ENCODE measurements around the gene CDH7.

Gene CDH7

GRCh38 chr18:65811307-65811706 is 60.5 kb downstream of the CDH7 start:
- H3K27ac Mint-ChIP-seq: no peak overlapping the region
- H3K27me3 Mint-ChIP-seq: no peaks in the 10 kb centered on the region
- H3K36me3 Mint-ChIP-seq (ENCODE audit: low read depth): no peaks in the 10 kb centered on the region
- no peak overlapping the region for H3K4me3 Mint-ChIP-seq
- peaks cover 9% of the 10 kb centered on the region for H3K9me3 Mint-ChIP-seq
- no peaks in the 10 kb centered on the region for H3K4me1 Mint-ChIP-seq (ENCODE audit: low read depth)
- no peak for DNase-seq

- Mint-ChIP-seq H3K4me1 (ENCODE audit: low read depth) (no peaks in the 10 kb centered on the region), H3K27ac (no peak overlapping the region), H3K36me3 (ENCODE audit: low read depth) (no peaks in the 10 kb centered on the region)
These were observed 64.7 kb downstream of the CDH7 start for GRCh38 chr18:65815506-65815905.

GRCh38 chr18:65817178-65817577 is 66.4 kb downstream of the CDH7 start:
- no peak for DNase-seq
- Mint-ChIP-seq H3K4me3 (no peak overlapping the region), H3K27me3 (no peaks in the 10 kb centered on the region), H3K4me1 (ENCODE audit: low read depth) (no peaks in the 10 kb centered on the region), H3K9me3 (peaks cover 5% of the 10 kb centered on the region), H3K27ac (no peak overlapping the region), H3K36me3 (ENCODE audit: low read depth) (no peaks in the 10 kb centered on the region)

More at GRCh38 chr18:65815506-65815905, 64.7 kb downstream of the CDH7 start:
- Mint-ChIP-seq H3K4me3 (no peak overlapping the region), H3K27me3 (no peaks in the 10 kb centered on the region), H3K9me3 (peaks cover 10% of the 10 kb centered on the region)
- DNase-seq: no peak

DNA sequence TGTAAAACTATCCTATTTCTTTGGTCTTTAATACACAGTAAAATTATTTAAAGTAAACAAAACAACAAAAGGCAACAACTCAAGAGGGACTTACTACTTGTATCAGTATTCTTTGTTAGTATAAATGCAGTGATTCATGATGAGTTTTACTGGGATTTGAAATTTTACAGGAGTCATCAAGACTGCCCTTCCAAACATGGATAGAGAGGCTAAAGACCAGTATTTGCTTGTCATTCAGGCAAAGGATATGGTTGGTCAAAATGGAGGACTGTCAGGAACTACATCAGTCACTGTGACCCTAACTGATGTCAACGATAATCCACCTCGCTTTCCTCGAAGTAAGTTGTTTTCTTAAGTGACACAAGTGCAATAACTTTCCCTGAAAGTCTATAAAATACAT is 71.1 kb downstream of the CDH7 start:
- Mint-ChIP-seq H3K9me3 (peaks cover 5% of the 10 kb centered on the region), H3K36me3 (ENCODE audit: low read depth) (no peaks in the 10 kb centered on the region), H3K27me3 (no peaks in the 10 kb centered on the region), H3K4me3 (no peak overlapping the region), H3K4me1 (ENCODE audit: low read depth) (no peaks in the 10 kb centered on the region), H3K27ac (no peak overlapping the region)
- DNase-seq: no peak

DNA sequence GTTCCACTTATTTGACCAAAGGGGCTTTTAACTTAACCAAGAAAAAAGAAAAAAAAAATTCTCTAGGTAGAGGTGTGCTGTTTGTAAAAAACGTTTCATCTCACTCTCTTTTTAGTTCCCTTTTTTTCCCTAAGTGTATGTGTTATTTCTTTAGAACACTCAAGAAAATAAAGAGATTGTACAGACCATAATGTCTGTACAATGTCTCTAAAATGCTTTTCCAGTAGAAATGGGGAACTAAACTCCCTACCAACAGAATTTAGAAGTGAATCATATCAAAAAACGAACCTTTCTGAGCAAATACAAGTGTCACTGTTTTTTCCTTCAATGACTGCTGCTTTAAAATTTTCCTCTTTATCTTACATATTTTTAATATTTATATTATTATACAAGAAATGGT is 72.0 kb downstream of the CDH7 start:
- Mint-ChIP-seq H3K9me3 (peaks cover 5% of the 10 kb centered on the region), H3K27ac (no peak overlapping the region), H3K4me3 (no peak overlapping the region), H3K36me3 (ENCODE audit: low read depth) (no peaks in the 10 kb centered on the region), H3K27me3 (no peaks in the 10 kb centered on the region), H3K4me1 (ENCODE audit: low read depth) (no peaks in the 10 kb centered on the region)
- no peak for DNase-seq

GRCh38 chr18:65827444-65827843 is 76.6 kb downstream of the CDH7 start:
- no peak for DNase-seq
- no peaks in the 10 kb centered on the region for H3K27me3 Mint-ChIP-seq
- H3K4me3 Mint-ChIP-seq: no peak overlapping the region
- no peaks in the 10 kb centered on the region for H3K36me3 Mint-ChIP-seq (ENCODE audit: low read depth)
- H3K4me1 Mint-ChIP-seq (ENCODE audit: low read depth): no peaks in the 10 kb centered on the region
- peaks cover 4% of the 10 kb centered on the region for H3K9me3 Mint-ChIP-seq
- H3K27ac Mint-ChIP-seq: no peak overlapping the region

- no peak for DNase-seq
- Mint-ChIP-seq H3K36me3 (ENCODE audit: low read depth) (no peaks in the 10 kb centered on the region), H3K27ac (no peak overlapping the region), H3K4me3 (no peak overlapping the region), H3K9me3 (peaks cover 20% of the 10 kb centered on the region), H3K4me1 (ENCODE audit: low read depth) (no peaks in the 10 kb centered on the region), H3K27me3 (no peaks in the 10 kb centered on the region)
These were observed 85.1 kb downstream of the CDH7 start for GRCh38 chr18:65835881-65836280.

DNA sequence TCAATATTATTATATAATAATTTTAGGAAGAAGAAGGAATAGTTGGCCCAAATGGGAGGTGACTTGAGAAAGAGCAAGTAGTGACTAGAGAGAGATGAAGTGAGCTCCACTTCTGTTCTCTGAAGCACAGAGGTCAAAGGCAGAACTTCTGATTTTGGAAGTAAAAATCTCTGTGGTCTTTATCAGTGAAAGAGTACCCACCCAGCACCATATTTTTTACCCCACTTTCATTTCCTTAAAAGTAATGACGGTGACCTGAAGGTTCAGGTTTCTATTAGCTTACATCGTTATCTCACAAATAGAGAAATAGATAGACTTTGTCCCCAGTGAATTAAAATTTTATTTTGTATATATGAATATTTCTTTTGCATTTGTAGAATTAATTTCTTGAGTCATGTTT is 95.3 kb downstream of the CDH7 start:
- H3K27ac Mint-ChIP-seq: no peak overlapping the region
- no peaks in the 10 kb centered on the region for H3K4me1 Mint-ChIP-seq (ENCODE audit: low read depth)
- no peak overlapping the region for H3K4me3 Mint-ChIP-seq
- no peak for DNase-seq
- no peaks in the 10 kb centered on the region for H3K36me3 Mint-ChIP-seq (ENCODE audit: low read depth)
- no peaks in the 10 kb centered on the region for H3K27me3 Mint-ChIP-seq
- no peaks in the 10 kb centered on the region for H3K9me3 Mint-ChIP-seq

GRCh38 chr18:65852273-65852672 is 101.5 kb downstream of the CDH7 start:
- no peaks in the 10 kb centered on the region for H3K4me1 Mint-ChIP-seq (ENCODE audit: low read depth)
- H3K4me3 Mint-ChIP-seq: no peak overlapping the region
- peaks cover 1% of the 10 kb centered on the region for H3K9me3 Mint-ChIP-seq
- DNase-seq: no peak
- H3K27me3 Mint-ChIP-seq: no peaks in the 10 kb centered on the region
- H3K27ac Mint-ChIP-seq: no peak overlapping the region
- no peaks in the 10 kb centered on the region for H3K36me3 Mint-ChIP-seq (ENCODE audit: low read depth)

GRCh38 chr18:65859075-65859474 is 108.3 kb downstream of the CDH7 start:
- no peaks in the 10 kb centered on the region for H3K36me3 Mint-ChIP-seq (ENCODE audit: low read depth)
- no peak for DNase-seq
- no peaks in the 10 kb centered on the region for H3K27me3 Mint-ChIP-seq
- no peak overlapping the region for H3K27ac Mint-ChIP-seq
- H3K4me1 Mint-ChIP-seq (ENCODE audit: low read depth): no peaks in the 10 kb centered on the region
- no peak overlapping the region for H3K4me3 Mint-ChIP-seq
- H3K9me3 Mint-ChIP-seq: no peaks in the 10 kb centered on the region

DNA sequence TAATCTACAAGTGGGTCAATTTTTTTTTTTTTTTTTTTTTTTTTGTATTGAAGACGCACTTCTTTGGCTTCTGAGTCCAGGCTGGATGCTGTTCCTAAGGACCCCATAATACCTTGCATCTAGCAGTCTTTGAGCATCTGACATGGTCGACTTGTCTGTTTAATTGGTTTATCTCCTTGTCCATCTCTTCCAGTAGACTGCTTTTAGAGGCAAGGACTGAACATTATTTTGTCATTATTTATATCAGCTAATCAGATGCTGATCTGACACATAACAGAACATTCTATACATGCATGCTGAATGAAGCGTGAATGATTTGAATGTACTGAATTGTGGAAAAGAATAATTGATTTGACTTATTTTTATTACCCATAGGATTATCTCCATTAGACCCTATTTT is 118.7 kb downstream of the CDH7 start:
- Mint-ChIP-seq H3K9me3 (peaks cover 12% of the 10 kb centered on the region), H3K4me3 (no peak overlapping the region), H3K4me1 (ENCODE audit: low read depth) (no peaks in the 10 kb centered on the region), H3K27me3 (no peaks in the 10 kb centered on the region), H3K36me3 (ENCODE audit: low read depth) (no peaks in the 10 kb centered on the region), H3K27ac (no peak overlapping the region)
- no peak for DNase-seq

GRCh38 chr18:65876310-65876709 is 125.5 kb downstream of the CDH7 start:
- Mint-ChIP-seq H3K4me1 (ENCODE audit: low read depth) (no peaks in the 10 kb centered on the region), H3K27me3 (no peaks in the 10 kb centered on the region), H3K9me3 (peaks cover 8% of the 10 kb centered on the region), H3K36me3 (ENCODE audit: low read depth) (no peaks in the 10 kb centered on the region), H3K27ac (no peak overlapping the region), H3K4me3 (no peak overlapping the region)
- DNase-seq: no peak

GRCh38 chr18:65897292-65897691 is 146.5 kb downstream of the CDH7 start:
- no peak overlapping the region for H3K27ac Mint-ChIP-seq
- H3K9me3 Mint-ChIP-seq: peaks cover 4% of the 10 kb centered on the region
- DNase-seq: no peak
- H3K4me3 Mint-ChIP-seq: no peak overlapping the region
- H3K4me1 Mint-ChIP-seq (ENCODE audit: low read depth): no peaks in the 10 kb centered on the region
- H3K27me3 Mint-ChIP-seq: no peaks in the 10 kb centered on the region
- no peaks in the 10 kb centered on the region for H3K36me3 Mint-ChIP-seq (ENCODE audit: low read depth)

DNA sequence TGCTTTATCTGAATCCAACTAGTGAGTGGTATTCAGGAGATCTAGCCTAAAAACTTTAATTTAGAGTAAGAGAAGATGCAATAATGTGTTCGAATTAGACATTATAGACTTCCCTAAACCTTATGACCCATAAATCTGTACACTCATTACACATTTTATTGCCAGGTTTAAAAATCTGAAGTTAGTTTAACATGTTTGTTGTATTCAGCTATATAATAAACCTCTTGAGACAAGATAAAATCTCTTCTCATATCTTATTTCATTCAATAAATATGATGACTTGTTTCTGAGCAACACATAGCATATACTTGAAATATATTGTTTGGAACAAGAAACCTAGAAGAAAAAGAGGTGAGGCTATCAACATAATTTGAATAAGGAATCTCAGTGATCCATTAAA is 150.7 kb downstream of the CDH7 start:
- no peaks in the 10 kb centered on the region for H3K36me3 Mint-ChIP-seq (ENCODE audit: low read depth)
- peaks cover 7% of the 10 kb centered on the region for H3K9me3 Mint-ChIP-seq
- H3K27ac Mint-ChIP-seq: no peak overlapping the region
- DNase-seq: no peak
- H3K4me3 Mint-ChIP-seq: no peak overlapping the region
- no peaks in the 10 kb centered on the region for H3K27me3 Mint-ChIP-seq
- H3K4me1 Mint-ChIP-seq (ENCODE audit: low read depth): no peaks in the 10 kb centered on the region

- H3K9me3 Mint-ChIP-seq: peaks cover 12% of the 10 kb centered on the region
- no peaks in the 10 kb centered on the region for H3K36me3 Mint-ChIP-seq (ENCODE audit: low read depth)
- H3K4me3 Mint-ChIP-seq: no peak overlapping the region
- no peak for DNase-seq
- H3K27ac Mint-ChIP-seq: no peak overlapping the region
- H3K27me3 Mint-ChIP-seq: no peaks in the 10 kb centered on the region
- no peaks in the 10 kb centered on the region for H3K4me1 Mint-ChIP-seq (ENCODE audit: low read depth)
These were observed 155.8 kb downstream of the CDH7 start for GRCh38 chr18:65906621-65907034.

GRCh38 chr18:65907281-65907680 is 156.5 kb downstream of the CDH7 start:
- no peaks in the 10 kb centered on the region for H3K4me1 Mint-ChIP-seq (ENCODE audit: low read depth)

More at GRCh38 chr18:65907281-65907680, 156.5 kb downstream of the CDH7 start:
- no peaks in the 10 kb centered on the region for H3K27me3 Mint-ChIP-seq
- no peak overlapping the region for H3K4me3 Mint-ChIP-seq
- no peak overlapping the region for H3K27ac Mint-ChIP-seq
- no peaks in the 10 kb centered on the region for H3K36me3 Mint-ChIP-seq (ENCODE audit: low read depth)
- DNase-seq: no peak
- peaks cover 12% of the 10 kb centered on the region for H3K9me3 Mint-ChIP-seq
